HG03108 (cell line): ENCODE data around the gene AARS2.

Source experiments
- ATAC-seq: cut with Tn5 transposase; IDR thresholded peaks from one replicate; pipeline ENCODE4 v1.9.1; 2021; ENCODE audit warnings: moderate library complexity; ENCODE audit not compliant: unreplicated experiment

Gene AARS2

GRCh38 chr6:44276667-44277640, 36.2 kb downstream of the AARS2 start:
- no peak for ATAC-seq

GRCh38 chr6:44275749-44276648, 37.1 kb downstream of the AARS2 start:
- ATAC-seq = no peak

GRCh38 chr6:44275271-44275748, 37.8 kb downstream of the AARS2 start:
- no peak for ATAC-seq

GRCh38 chr6:44273617-44274016, 39.5 kb downstream of the AARS2 start:
- no peak for ATAC-seq

- ATAC-seq = no peak
Observed at GRCh38 chr6:44272999-44273566, 40.1 kb downstream of the AARS2 start.

GRCh38 chr6:44272529-44272928, 40.6 kb downstream of the AARS2 start:
- ATAC-seq = no peak

- ATAC-seq = no peak
Observed at GRCh38 chr6:44271914-44272313, 41.2 kb downstream of the AARS2 start.

- ATAC-seq = no peak
Observed at GRCh38 chr6:44271406-44271723, 41.8 kb downstream of the AARS2 start.

- no peak for ATAC-seq
Observed at GRCh38 chr6:44270526-44271405, 42.4 kb downstream of the AARS2 start.

- no peak for ATAC-seq
Observed at GRCh38 chr6:44269921-44270525, 43.1 kb downstream of the AARS2 start, which contains the start of gene TMEM151B. Gene TMEM151B, plus strand, starts transcription at chr6:44270450. Its CDS starts 293 bp downstream, at chr6:44270743.

GRCh38 chr6:44269178-44269920, 43.8 kb downstream of the AARS2 start:
- no peak for ATAC-seq

GRCh38 chr6:44268095-44268628, 45.0 kb downstream of the AARS2 start:
- no peak for ATAC-seq

- ATAC-seq = no peak
Observed at GRCh38 chr6:44267252-44267651, 45.9 kb downstream of the AARS2 start.

GRCh38 chr6:44266347-44266746, 46.8 kb downstream of the AARS2 start:
- peak; percentile 31 for ATAC-seq

GRCh38 chr6:44265722-44266233, 47.4 kb downstream of the AARS2 start:
- no peak for ATAC-seq

- ATAC-seq = peak; percentile 31
Observed at GRCh38 chr6:44265007-44265721, 48.0 kb downstream of the AARS2 start, which contains the start of gene NFKBIE. Gene NFKBIE, minus strand, starts transcription at chr6:44265551. Its CDS starts 205 bp downstream, at chr6:44265346.

GRCh38 chr6:44264154-44265006, 48.8 kb downstream of the AARS2 start:
- peak; percentile 27 for ATAC-seq
